Caco-2 (cell line): Measurements from ENCODE around the gene TYW1B. TPM values are rescaled to one million over a fixed set of nuclear protein-coding genes. Genes with fewer than 3 reads are reported as not detected.
"Not testable (repeated sequence)": the region's sequence is repeated elsewhere in the genome, so short reads cannot be mapped to it uniquely, and the experiment has no call there.

Experiments used
- BruUV-seq: library from RNA; stranded (reverse); fragments of 400-500 nt; replicated peaks from 2 replicates; lab custom pipeline; 2021; lab: Mats Ljungman, UMichigan
- CTCF ChIA-PET: fragments of 300-600 bp; sonication (Branson Sonifier 250); formaldehyde crosslinking; loops from one replicate; lab custom pipeline; 2022; ENCODE audit warnings: antibody characterized with exemption; lab: Charles Lee
- POLR2A ChIA-PET: fragments of 300-600 bp; sonication (Branson Sonifier 250); formaldehyde crosslinking; loops from one replicate; lab custom pipeline; 2022; ENCODE audit warnings: antibody characterized with exemption; lab: Charles Lee
- DNase-seq, 2 experiments: peaks; one replicate each; pipeline versions ENCODE4 v3.0.0 to v3.0.0-alpha.2; 2020 to 2022
- H3K27me3 ChIP-seq: replicated peaks from 2 replicates; pipeline ENCODE4 v1.6.0; 2011; ENCODE audit warnings: low read length; ENCODE audit not compliant: control insufficient read depth, insufficient read depth
- H3K36me3 ChIP-seq: 2 replicates; pipeline ENCODE4 v1.5.1; 2011; ENCODE audit warnings: low read length; ENCODE audit not compliant: control insufficient read depth, insufficient read depth
- H3K4me1 ChIP-seq: fragments of 250-450 bp; sonication (Bioruptor Pico); 2 replicates; pipeline ENCODE4 v1.5.1; 2020; ENCODE audit warnings: mild to moderate bottlenecking
- H3K4me3 ChIP-seq: 2 replicates; pipeline ENCODE4 v1.5.1; 2011; ENCODE audit warnings: low read depth, mild to moderate bottlenecking, control low read depth, low read length
- H3K9me3 ChIP-seq: fragments of 250-450 bp; sonication (Bioruptor Pico); 2 replicates; pipeline ENCODE4 v1.5.1; 2020; ENCODE audit warnings: mild to moderate bottlenecking, moderate library complexity
- H3K27ac Mint-ChIP-seq: one replicate; pipeline ENCODE4 v1.8.0; 2022; ENCODE audit warnings: mixed read lengths; ENCODE audit not compliant: unreplicated experiment
- H3K27me3 Mint-ChIP-seq: one replicate; pipeline ENCODE4 v1.8.0; 2022; ENCODE audit warnings: mixed read lengths; ENCODE audit not compliant: insufficient read depth, unreplicated experiment
- H3K36me3 Mint-ChIP-seq: one replicate; pipeline ENCODE4 v1.8.0; 2022; ENCODE audit warnings: mild to moderate bottlenecking, mixed read lengths; ENCODE audit not compliant: insufficient read depth, unreplicated experiment
- H3K4me1 Mint-ChIP-seq: one replicate; pipeline ENCODE4 v1.8.0; 2022; ENCODE audit warnings: low read depth, mixed read lengths; ENCODE audit not compliant: unreplicated experiment
- H3K4me3 Mint-ChIP-seq: one replicate; pipeline ENCODE4 v1.8.0; 2022; ENCODE audit warnings: mild to moderate bottlenecking, moderate library complexity, mixed read lengths; ENCODE audit not compliant: unreplicated experiment
- H3K9me3 Mint-ChIP-seq: one replicate; pipeline ENCODE4 v1.8.0; 2022; ENCODE audit warnings: mixed read lengths; ENCODE audit not compliant: unreplicated experiment
- intact Hi-C: fragments of 100-400 bp; cut with micrococcal nuclease; formaldehyde crosslinking; loops from one replicate; pipeline ENCODE4 v1.10.0; 2022; ENCODE audit not compliant: unreplicated experiment
- total RNA-seq: library from RNA; stranded (reverse); gene quantifications from 2 replicates; pipeline ENCODE4 v1.2.3, GENCODE V29; 2022
- TF ChIP-seq, protein P1 (sequence below), 2 experiments: fragments of 200-600 bp in 1 of 2; IDR thresholded peaks; 1 replicate in 1 of 2; 2 replicates in 1 of 2; pipeline versions ENCODE4 v1.5.1 to v1.8.0; 2011 to 2022; ENCODE audit warnings: antibody characterized with exemption in 1 of 2, control low read depth in 1 of 2, inconsistent platforms in 1 of 2, low read depth in 1 of 2, low read length in 1 of 2, mild to moderate bottlenecking in 1 of 2, moderate library complexity in 1 of 2; ENCODE audit not compliant: insufficient read depth in 1 of 2, severe bottlenecking in 1 of 2, unreplicated experiment in 1 of 2

The TYW1B gene
- total RNA-seq, 1 experiment from 2014 or later = 12.8 TPM

DNA sequence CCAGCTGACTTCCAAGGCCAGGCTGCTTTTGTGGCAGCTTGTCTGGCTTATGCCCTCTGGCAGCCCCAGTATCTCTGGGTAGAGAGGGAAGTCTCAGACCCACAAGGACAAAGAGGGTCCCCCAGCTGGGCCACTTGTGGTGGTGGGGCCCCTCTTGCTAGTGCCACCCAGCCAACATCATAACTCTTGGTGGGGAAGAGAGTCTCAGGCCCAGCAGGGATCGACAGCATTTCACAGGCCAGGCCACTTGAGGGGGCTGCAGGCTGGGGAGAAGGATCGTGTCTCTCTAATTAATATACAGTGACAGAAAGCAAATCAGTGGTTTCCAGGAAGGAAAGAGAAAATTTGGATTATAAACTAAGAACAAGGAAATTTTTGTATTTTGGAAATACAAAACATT is 76.0 kb downstream of the TYW1B start:
- POLR2A ChIA-PET = no interaction called here
- intact Hi-C loops = loop anchor here (10.0 kb wide), 1 partner anchor 53 kb away; no protein-coding TSS in a partner anchor
- Histone ChIP-seq H3K4me1 (no peaks in the 10 kb centered on the region), H3K9me3 (no peaks in the 10 kb centered on the region; the same call in 1 of the 2 replicates), H3K4me3 (no peak overlapping the region), H3K36me3 (no peaks in the 10 kb centered on the region), H3K27me3 (no peaks in the 10 kb centered on the region)
- TF ChIP-seq, protein P1, sequence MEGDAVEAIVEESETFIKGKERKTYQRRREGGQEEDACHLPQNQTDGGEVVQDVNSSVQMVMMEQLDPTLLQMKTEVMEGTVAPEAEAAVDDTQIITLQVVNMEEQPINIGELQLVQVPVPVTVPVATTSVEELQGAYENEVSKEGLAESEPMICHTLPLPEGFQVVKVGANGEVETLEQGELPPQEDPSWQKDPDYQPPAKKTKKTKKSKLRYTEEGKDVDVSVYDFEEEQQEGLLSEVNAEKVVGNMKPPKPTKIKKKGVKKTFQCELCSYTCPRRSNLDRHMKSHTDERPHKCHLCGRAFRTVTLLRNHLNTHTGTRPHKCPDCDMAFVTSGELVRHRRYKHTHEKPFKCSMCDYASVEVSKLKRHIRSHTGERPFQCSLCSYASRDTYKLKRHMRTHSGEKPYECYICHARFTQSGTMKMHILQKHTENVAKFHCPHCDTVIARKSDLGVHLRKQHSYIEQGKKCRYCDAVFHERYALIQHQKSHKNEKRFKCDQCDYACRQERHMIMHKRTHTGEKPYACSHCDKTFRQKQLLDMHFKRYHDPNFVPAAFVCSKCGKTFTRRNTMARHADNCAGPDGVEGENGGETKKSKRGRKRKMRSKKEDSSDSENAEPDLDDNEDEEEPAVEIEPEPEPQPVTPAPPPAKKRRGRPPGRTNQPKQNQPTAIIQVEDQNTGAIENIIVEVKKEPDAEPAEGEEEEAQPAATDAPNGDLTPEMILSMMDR (IDR thresholded peaks at IDR 0.05; ENCODE audit: insufficient read depth in 1 of 2, low read depth in 1 of 2, low read length in 1 of 2, severe bottlenecking in 1 of 2, unreplicated experiment in 1 of 2) = peak in 1 of 2 experiments; percentile 39
- peaks cover 9% of the 10 kb centered on the region for H3K9me3 Mint-ChIP-seq
- H3K4me3 Mint-ChIP-seq = no peak overlapping the region
- H3K4me1 Mint-ChIP-seq = peaks cover 6% of the 10 kb centered on the region
- CTCF ChIA-PET = no interaction called here
- H3K27me3 Mint-ChIP-seq = no peaks in the 10 kb centered on the region
- no TSS peak for BruUV-seq
- H3K36me3 Mint-ChIP-seq = peaks cover 16% of the 10 kb centered on the region
- no peak overlapping the region for H3K27ac Mint-ChIP-seq
- DNase-seq = peak in 1 of 2 experiments; percentile 20

DNA sequence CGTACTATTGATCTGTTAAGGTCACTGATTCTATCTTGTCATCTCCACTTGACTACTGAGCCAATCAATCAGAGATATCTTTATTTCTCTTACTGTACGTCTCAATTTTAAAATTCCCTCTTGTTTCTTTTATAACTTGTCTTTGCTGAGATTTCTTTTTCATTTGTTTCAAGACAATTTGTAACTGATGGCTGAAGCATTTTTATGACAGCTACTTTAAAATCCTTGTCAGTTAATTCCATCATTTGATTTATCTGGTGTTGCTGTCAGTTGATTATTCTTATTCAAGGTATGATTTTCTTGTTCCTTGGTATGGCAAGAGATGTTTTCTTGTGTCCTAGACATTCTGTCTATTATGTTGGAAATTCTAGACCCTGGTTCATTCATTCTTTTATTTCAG is 76.6 kb downstream of the TYW1B start:
- no peak overlapping the region for H3K27ac Mint-ChIP-seq
- DNase-seq = no peak
- H3K9me3 ChIP-seq = no peaks in the 10 kb centered on the region; the same call in 1 of the 2 replicates
- CTCF ChIA-PET = no interaction called here
- H3K27me3 ChIP-seq = no peaks in the 10 kb centered on the region
- BruUV-seq = no TSS peak
- H3K4me1 ChIP-seq = no peaks in the 10 kb centered on the region
- POLR2A ChIA-PET = no interaction called here
- TF ChIP-seq, protein P1 (IDR thresholded peaks at IDR 0.05; ENCODE audit: insufficient read depth in 1 of 2, low read depth in 1 of 2, low read length in 1 of 2, severe bottlenecking in 1 of 2, unreplicated experiment in 1 of 2) = no peak
- peaks cover 16% of the 10 kb centered on the region for H3K36me3 Mint-ChIP-seq
- no peak overlapping the region for H3K4me3 ChIP-seq
- no peak overlapping the region for H3K4me3 Mint-ChIP-seq
- H3K9me3 Mint-ChIP-seq = peaks cover 9% of the 10 kb centered on the region
- H3K4me1 Mint-ChIP-seq = peaks cover 6% of the 10 kb centered on the region
- H3K36me3 ChIP-seq = no peaks in the 10 kb centered on the region
- intact Hi-C loops = loop anchor here (10.0 kb wide), 1 partner anchor 53 kb away; no protein-coding TSS in a partner anchor
- H3K27me3 Mint-ChIP-seq = no peaks in the 10 kb centered on the region

DNA sequence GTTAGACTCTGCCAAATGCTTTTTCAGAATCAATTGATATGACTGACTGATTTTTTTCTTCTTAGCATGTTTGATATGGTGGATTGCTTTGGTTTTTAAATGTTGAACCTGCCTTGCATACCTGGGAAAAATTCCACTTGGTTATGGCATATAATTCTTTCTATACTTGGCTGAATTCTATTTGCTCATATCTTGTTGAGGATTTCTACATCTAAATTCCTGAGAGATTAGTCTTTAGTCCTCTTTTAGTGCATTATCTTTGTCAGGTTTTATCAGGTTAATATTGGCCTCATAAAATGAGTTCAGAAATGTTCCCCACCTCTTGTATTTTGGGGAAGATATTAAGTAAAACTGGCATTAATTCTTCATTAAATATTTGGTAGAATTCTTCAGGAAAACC is 79.4 kb downstream of the TYW1B start:
- H3K4me1 Mint-ChIP-seq, H3K36me3 ChIP-seq, H3K4me3 Mint-ChIP-seq, H3K27me3 Mint-ChIP-seq, CTCF ChIA-PET, H3K27ac Mint-ChIP-seq, POLR2A ChIA-PET, H3K4me1 ChIP-seq, H3K4me3 ChIP-seq, intact Hi-C loops, H3K27me3 ChIP-seq, DNase-seq, BruUV-seq, H3K9me3 ChIP-seq: not testable (repeated sequence)
- H3K36me3 Mint-ChIP-seq = peaks cover 16% of the 10 kb centered on the region
- H3K9me3 Mint-ChIP-seq = peaks cover 11% of the 10 kb centered on the region

DNA sequence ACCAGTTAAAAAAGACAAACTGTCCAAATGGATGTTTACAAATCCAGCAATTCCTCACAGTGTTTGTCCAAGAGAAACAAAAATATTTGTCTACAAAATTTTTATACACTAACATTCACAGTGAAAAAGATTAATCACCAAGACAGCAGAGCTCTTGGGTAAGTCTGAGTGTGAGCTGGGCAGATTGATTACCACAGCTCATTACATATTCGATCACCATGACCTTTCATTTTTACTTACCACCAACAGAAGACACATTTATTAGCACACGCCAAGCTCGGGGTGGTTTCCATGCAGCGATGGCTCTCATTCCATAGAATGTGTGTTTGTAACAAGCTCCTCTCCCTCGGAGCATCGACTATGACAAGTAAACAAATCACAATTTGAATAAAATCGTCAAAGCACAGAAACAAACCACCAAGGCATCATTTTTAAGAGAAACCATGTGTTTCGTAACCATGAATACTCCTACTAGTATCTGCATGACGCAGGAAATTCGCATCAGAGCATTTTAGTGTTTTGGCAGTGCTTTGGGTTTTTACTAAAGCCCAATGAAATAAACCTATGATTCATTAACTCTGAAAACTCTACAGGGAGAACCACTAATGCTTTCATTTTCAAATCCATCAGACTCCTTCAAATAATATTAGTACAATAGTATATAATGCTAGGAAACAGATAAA is 83.6 kb downstream of the TYW1B start:
- Mint-ChIP-seq H3K9me3 (peaks cover 30% of the 10 kb centered on the region), H3K36me3 (peaks cover 19% of the 10 kb centered on the region)
- H3K27me3 ChIP-seq, CTCF ChIA-PET, H3K9me3 ChIP-seq, H3K4me1 ChIP-seq, H3K4me1 Mint-ChIP-seq, H3K27ac Mint-ChIP-seq, POLR2A ChIA-PET, H3K4me3 Mint-ChIP-seq, BruUV-seq, intact Hi-C loops, H3K36me3 ChIP-seq, H3K4me3 ChIP-seq, H3K27me3 Mint-ChIP-seq, DNase-seq: not testable (repeated sequence)

DNA sequence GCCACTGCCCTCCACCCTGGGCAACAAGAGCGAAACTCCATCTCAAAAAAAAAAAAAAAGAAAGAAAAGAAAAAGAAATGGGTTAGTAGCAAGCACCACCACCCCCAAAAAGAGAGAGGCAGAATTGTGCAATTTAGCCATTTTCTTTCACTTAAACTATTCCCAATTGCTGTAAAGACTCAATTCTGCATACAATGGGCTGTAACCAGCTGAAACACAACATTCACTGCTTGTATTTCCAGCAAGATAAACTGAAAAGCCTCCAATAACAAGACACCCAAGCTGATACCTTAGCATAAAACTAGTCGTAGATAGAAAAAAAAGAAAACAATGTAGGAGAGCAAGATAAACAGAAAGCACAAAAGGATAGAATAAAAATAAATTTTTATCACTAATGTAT is 84.2 kb downstream of the TYW1B start:
- H3K9me3 ChIP-seq, H3K4me3 ChIP-seq, H3K27me3 ChIP-seq, H3K27ac Mint-ChIP-seq, H3K4me1 ChIP-seq, H3K36me3 ChIP-seq, BruUV-seq, POLR2A ChIA-PET, DNase-seq, CTCF ChIA-PET, H3K4me1 Mint-ChIP-seq, H3K4me3 Mint-ChIP-seq, intact Hi-C loops, H3K27me3 Mint-ChIP-seq: not testable (repeated sequence)
- Mint-ChIP-seq H3K9me3 (peaks cover 27% of the 10 kb centered on the region), H3K36me3 (peaks cover 19% of the 10 kb centered on the region)
